GM18498 (cell line): Measurements from ENCODE around the gene TUSC2.

Experiments used
- ATAC-seq: cut with Tn5 transposase; IDR thresholded peaks from one replicate; pipeline ENCODE4 v1.9.1; 2021; ENCODE audit warnings: mild to moderate bottlenecking, moderate library complexity; ENCODE audit not compliant: unreplicated experiment

TUSC2 gene

GRCh38 chr3:50276762-50277101 is 51.3 kb downstream of the TUSC2 start:
- ATAC-seq, result no peak

DNA sequence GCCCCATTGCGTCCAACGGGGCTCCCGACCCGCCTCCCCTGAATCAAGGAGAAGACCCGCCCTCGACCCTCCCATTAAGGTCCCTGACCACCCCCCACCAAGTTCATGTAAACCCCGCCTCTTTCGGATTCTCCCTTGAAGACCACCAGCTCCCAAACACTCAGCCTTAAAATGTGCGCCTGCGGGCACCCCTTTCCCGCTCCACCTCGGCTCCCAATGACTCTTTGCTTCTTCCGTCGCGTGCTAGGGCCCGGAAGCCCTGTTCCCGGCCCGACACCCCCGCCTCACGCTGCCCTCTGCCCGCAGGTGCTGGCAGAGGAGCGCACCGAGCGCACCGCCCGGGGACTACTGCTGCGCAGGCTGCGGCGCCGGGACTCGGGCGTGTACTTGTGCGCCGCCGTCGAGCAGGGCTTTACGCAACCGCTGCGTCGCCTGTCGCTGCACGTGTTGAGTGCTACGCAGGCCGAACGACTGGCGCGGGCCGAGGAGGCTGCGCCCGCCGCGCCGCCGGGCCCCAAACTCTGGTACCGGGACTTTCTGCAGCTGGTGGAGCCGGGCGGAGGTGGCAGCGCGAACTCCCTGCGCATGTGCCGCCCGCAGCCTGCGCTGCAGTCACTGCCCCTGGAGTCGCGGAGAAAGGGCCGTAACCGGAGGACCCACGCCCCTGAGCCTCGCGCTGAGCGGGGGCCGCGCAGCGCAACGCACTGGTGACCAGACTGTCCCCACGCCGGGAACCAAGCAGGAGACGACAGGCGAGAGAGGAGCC is 51.8 kb downstream of the TUSC2 start:
- ATAC-seq, result no peak

DNA sequence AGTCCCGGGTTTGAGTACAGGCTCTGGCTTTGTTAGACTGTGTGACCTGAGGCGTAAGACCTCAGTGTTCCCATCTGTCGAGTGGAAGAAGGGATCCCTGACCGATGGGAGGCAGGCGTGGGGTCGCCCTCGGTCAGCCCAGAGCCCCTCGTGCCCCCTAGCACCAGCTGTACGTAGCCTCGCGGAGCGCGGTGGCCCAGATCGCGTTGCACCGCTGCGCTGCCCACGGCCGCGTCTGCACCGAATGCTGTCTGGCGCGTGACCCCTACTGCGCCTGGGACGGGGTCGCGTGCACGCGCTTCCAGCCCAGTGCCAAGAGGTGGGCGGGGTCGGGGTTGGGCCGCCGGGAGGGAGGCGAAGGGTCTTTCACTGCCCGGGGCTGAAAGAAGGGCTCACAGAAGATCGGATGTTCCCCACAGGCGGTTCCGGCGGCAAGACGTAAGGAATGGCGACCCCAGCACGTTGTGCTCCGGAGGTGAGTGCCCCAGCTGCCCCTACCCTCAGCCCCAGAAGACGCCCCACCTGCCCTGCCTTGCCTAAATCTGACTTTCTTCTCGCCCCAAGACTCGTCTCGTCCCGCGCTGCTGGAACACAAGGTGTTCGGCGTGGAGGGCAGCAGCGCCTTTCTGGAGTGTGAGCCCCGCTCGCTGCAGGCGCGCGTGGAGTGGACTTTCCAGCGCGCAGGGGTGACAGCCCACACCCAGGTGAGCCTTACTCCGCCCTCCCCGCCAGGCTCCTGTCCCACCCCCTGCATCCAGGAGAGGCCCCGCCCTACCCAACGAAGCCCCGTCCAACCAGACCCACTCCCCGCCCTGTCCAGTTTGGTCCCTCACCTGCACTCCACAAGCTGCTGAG is 52.7 kb downstream of the TUSC2 start:
- ATAC-seq, result no peak
